IPS-NIHi11 (cell line): ENCODE measurements around the gene CEMIP.

Experiments
- DNase-seq: peaks from one replicate; pipeline ENCODE4 v3.0.0; 2012; ENCODE audit warnings: mixed read lengths, low spot score

CEMIP gene

GRCh38 chr15:80850941-80851451, 71.8 kb downstream of the CEMIP start:
- DNase-seq, result no peak

GRCh38 chr15:80852676-80853075, 73.5 kb downstream of the CEMIP start:
- no peak for DNase-seq

- no peak for DNase-seq
Observed at GRCh38 chr15:80854104-80854503, 74.9 kb downstream of the CEMIP start.

- no peak for DNase-seq
Observed at GRCh38 chr15:80855206-80855605, 76.0 kb downstream of the CEMIP start.

GRCh38 chr15:80856400-80856799, 77.2 kb downstream of the CEMIP start:
- peak; percentile 52 for DNase-seq

- DNase-seq, result peak; percentile 79
Observed at GRCh38 chr15:80856809-80857377, 77.7 kb downstream of the CEMIP start.

GRCh38 chr15:80861731-80862170, 82.6 kb downstream of the CEMIP start:
- no peak for DNase-seq

- DNase-seq, result no peak
Observed at GRCh38 chr15:80864666-80865065, 85.5 kb downstream of the CEMIP start.

GRCh38 chr15:80866936-80867335, 87.8 kb downstream of the CEMIP start:
- peak; percentile 50 for DNase-seq

GRCh38 chr15:80870366-80870765, 91.2 kb downstream of the CEMIP start:
- no peak for DNase-seq

- no peak for DNase-seq
Observed at GRCh38 chr15:80870893-80871292, 91.7 kb downstream of the CEMIP start.

- DNase-seq, result no peak
Observed at GRCh38 chr15:80871858-80872257, 92.7 kb downstream of the CEMIP start.

- no peak for DNase-seq
Observed at GRCh38 chr15:80873366-80873952, 94.3 kb downstream of the CEMIP start.

- DNase-seq, result no peak
Observed at GRCh38 chr15:80875568-80876347, 96.6 kb downstream of the CEMIP start.

- DNase-seq, result no peak
Observed at GRCh38 chr15:80876348-80876674, 97.1 kb downstream of the CEMIP start.

- DNase-seq, result no peak
Observed at GRCh38 chr15:80878242-80878866, 99.2 kb downstream of the CEMIP start.

GRCh38 chr15:80878867-80879250, 99.7 kb downstream of the CEMIP start:
- DNase-seq, result no peak

GRCh38 chr15:80880086-80880485, 100.9 kb downstream of the CEMIP start:
- no peak for DNase-seq

- no peak for DNase-seq
Observed at GRCh38 chr15:80883641-80884040, 104.5 kb downstream of the CEMIP start.

- no peak for DNase-seq
Observed at GRCh38 chr15:80885016-80885579, 105.9 kb downstream of the CEMIP start.

GRCh38 chr15:80887148-80887547, 108.0 kb downstream of the CEMIP start:
- no peak for DNase-seq

- no peak for DNase-seq
Observed at GRCh38 chr15:80888846-80889245, 109.7 kb downstream of the CEMIP start.
